HG03159 (cell line): ENCODE measurements around the gene SCAMP4.

ENCODE experiments used
- ATAC-seq: cut with Tn5 transposase; IDR thresholded peaks from one replicate; pipeline ENCODE4 v1.9.1; 2021; ENCODE audit warnings: mild to moderate bottlenecking, moderate library complexity; ENCODE audit not compliant: unreplicated experiment

The SCAMP4 gene

GRCh38 chr19:1912760-1913505 lies 7.7 kb downstream of the SCAMP4 start:
- no peak for ATAC-seq

DNA sequence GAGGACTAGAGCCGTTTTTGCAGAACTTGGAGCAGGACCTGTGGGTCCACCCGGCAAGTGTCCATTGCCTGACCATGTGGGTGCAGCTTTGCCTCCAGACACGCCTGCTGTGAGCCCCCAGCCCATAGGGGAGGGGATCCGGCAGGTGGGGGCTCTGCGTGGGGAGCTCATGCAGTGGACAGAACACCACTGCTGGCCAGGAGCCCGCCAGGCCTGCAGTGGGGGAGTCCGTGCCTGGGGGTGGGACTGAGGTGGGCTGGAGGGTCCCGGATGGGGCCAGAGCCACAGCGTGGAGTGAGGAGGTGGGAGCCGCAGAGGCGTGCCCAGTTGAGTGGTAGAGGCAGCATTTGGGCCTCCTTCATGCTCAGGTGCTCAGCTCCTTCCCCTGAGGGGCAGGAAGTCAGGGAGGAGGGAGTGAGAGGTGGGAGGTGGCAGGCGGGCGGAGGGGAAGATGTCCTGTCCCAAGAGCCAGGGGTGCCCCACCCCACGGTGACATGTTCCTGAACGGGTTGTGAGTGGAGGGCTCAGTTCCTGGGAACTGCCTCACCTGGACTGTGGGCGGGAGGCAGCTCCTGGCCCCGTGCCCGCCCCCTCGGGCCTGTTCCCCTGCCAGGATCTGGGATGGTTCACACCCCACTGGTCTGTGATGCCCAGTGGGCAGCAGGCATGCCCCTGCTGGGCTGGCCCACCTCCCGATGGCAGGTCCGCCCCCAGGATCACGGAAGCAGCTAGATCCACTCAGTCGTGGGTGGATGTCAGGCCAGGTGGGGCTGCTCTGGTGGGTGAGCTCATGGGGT lies 8.8 kb downstream of the SCAMP4 start:
- no peak for ATAC-seq

- no peak for ATAC-seq
Measured at GRCh38 chr19:1914826-1915341, 9.7 kb downstream of the SCAMP4 start.

DNA sequence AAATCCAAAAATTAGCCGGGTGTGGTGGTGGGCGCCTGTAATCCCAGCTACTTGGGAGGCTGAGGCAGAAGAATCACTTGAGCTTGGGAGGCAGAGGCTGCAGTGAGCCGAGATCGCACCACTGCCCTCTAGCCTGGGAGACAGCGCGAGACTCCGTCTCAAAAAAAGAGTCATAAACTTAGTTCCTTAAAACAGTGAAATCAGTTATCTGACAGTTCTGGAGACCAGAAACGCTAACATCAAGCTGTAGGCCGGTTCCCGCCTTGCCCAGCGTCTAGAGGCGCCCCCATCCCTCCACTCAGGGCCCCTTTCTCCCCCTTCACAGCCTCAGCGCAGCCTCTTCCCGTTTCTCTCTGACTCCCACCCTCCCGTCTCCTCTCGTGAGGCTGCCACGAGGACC lies 11.9 kb downstream of the SCAMP4 start:
- ATAC-seq, result no peak

DNA sequence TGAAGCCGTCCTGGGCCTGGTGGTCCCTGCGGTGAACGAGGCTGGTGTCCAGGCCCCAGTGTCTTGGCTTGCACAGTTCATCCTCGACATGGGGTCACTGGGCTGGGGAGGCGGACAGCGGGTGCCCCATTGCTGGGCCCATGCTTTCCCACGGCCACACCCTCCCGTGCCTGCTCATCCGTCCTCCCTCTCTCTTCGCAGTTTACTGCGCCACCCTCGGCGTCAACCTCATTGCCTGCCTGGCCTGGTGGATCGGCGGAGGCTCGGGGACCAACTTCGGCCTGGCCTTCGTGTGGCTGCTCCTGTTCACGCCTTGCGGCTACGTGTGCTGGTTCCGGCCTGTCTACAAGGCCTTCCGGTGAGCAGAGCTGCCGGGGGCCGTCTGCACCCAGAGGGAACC lies 12.7 kb downstream of the SCAMP4 start:
- ATAC-seq, result no peak

- ATAC-seq, result no peak
Measured at GRCh38 chr19:1918975-1919374, 13.8 kb downstream of the SCAMP4 start.

DNA sequence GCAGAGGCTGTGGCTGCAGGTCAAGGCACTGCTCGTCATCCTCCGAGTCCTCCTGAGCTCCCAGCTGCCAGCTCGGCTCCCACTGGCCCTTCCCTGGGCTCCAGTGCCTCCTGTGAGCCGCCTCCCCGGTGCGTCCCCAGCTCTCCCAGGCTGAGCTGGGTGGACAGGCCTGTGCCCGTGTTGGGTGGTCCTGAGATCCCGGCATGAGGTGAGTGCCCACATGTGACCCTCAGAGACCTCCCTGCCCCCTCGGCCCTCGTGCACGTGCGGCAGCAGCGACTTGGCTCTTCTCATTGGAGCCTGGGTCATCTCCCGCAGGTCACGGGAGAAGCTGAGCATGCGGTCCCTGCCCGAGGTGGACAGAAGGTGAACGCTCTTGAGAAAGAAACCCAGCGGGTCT lies 15.4 kb downstream of the SCAMP4 start:
- ATAC-seq, result no peak

DNA sequence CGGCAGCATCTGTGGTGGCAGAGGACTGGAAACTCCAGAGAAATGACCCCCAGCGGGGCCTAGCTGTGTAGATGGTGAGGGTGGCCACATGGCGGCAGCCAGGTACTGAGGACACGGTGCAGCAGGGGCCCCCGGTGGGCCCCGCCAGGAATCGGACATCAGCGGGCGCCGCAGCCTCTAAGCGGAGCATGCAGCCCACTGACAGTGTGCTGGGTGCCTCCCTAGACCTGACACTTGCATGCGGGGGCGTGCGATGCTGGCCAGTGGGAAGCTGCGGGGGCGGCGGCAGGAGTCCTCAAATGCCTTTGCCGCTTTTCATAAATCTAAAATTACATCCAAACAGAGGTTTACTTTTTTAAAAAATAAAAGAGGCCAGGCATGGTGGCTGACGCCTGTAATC lies 16.1 kb downstream of the SCAMP4 start:
- ATAC-seq, result no peak

DNA sequence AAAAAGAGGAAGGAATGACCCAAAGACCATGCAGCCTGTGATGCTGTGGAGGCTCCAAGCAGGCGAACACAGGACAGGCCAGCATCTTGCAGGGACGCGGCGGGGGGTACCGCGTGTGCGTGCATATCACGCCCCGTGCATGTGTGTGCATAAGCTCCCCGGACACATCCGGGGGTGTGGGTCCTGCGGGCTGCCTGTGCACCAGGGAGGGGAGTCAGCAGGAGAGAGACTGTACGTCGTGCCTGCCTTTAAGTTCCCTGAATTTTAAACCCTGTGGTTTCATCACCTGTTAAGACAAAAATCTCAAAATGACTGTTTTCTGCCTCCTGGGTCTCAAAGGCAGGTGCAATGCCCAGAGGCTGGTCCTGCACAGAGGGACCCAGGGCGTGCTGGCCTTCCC lies 16.6 kb downstream of the SCAMP4 start:
- ATAC-seq, result no peak

DNA sequence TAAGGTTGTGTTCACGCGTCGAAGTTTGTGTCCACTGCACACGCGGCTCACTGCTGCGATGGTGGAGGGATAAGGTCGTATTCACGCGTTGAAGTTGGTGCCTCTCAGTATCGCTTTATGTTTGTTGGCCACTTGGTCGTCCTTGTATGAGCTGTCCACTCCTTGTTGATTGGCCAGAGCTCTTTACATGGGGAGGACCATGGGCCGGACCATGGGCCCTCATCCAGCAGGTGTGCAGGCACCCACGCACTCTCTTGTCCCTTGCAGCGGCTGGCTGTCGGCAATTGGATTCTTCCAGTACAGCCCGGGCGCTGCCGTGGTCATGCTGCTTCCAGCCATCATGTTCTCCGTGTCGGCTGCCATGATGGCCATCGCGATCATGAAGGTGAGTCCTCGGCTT lies 17.6 kb downstream of the SCAMP4 start:
- no peak for ATAC-seq

DNA sequence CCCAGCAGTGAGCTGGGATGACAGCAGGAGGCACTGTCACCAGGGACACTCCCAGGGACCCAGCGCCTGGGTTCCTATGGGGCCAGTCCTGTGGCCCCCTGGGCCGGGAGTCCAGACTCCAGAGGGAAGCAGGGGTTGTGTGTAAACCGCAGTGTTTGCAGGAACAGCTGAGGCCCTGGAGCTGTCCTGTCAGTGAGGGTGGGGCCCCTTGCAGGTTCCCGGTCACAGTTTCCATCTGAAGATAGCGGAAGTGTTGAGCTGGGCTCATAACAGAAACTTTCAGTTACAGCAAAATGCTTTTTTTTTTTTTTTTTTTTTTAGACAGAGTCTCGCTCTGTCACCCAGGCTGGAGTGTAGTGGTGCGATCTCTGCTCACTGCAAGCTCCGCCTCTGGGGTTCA lies 18.1 kb downstream of the SCAMP4 start:
- no peak for ATAC-seq

DNA sequence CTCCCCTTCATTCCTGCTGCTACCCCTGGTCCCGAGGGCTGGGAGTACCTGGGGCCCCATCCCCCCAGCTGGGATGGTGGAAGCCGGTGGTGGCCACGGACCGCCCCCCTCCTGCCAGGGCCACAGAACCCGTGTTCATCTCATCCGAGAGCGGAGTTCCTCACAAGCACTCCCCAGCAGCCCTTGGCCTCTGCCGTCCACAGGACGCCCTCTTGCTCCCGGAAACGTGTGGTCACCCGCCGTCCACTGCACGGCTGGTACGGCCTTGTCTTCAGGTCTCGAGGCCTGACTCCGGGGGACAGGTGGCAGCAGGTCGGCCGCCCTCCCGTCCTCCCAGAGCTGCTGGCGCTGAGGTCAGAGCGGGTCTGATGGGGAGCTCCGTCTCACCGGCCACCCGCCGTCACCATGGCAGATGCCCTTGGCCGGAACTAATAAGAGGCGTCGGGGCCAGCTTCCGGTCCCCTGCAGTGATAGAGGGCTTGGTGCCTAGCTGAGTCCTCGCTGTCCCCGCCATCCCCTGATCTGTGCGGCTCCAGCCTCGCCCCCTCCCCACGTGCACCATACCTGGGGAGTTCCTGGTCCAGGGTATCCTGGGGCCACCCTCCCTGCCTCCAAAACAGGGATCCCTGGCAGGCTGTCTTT lies 19.2 kb downstream of the SCAMP4 start:
- no peak for ATAC-seq

GRCh38 chr19:1925544-1925943 lies 20.3 kb downstream of the SCAMP4 start:
- no peak for ATAC-seq

DNA sequence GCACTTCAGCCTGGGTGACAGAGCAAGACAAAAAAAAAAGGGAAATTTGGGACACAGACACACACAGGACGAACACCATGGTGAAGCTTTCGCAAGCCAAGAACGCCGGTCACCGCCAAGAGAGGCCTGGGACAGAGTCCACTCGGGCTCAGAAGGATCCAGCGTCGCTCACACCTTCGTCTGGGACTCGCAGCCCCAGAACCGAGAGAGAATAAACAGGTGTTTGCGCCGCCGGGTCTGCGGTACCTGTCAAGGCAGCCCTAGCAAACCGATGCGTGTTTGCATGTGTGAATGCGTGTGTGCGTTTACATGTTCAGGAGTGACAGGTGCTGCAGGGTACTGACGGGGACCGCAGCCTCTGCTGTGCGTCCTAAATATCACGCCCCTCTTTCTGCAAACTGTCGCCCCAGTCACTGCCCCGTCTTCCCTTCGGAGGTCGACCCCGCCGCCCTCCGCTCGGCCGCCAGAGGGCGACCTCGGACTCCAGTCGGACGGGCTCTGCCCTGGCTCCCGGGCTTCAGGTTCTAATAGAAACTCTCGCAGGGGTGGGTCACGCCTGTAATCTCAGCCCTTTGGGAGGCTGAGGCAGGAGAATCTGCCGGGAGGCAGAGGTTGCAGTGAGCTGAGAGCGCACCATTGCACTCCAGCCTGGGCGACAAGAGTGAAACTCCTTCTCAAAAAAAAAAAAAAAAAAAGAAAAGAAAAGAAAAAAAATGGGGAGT lies 24.0 kb downstream of the SCAMP4 start:
- no peak for ATAC-seq

DNA sequence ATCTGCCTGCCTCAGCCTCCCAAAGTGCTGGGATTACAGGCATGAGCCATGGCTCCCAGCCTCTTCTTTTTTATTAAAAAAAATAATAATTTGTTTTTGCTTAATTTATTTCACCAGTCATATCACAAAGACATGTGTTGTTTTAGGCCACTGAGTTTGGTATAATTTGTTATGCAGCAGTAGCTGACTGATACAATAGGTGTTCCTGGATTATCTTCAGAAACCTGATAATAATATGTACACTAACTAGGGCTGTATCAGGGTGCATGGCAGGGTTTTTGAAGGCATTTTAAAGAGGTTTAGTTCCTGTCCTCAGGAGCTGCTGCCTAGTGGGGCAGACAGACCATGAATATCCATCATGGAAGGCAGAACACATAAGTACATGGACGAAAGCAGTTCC lies 26.2 kb downstream of the SCAMP4 start:
- no peak for ATAC-seq

- ATAC-seq, result no peak
Measured at GRCh38 chr19:1932395-1932794, 27.2 kb downstream of the SCAMP4 start.

DNA sequence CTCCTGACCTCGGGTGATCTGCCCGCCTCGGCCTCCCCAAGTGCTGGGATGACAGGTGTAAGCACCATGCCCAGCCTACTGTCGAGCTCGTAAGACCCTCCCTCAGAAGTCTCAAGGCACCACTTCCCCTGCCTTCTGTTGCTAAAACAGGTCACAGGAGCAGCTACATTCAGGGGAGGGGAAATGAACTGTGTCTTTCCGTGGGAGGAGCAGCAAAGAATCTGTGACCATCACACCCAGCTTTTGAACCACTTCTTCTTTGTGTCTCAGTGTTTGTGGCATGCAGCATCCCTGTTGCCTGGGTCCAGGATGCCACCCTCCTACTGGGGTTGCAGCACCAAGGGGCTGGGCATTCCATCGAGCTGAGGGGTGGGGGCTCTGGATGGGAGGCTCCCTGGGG lies 28.0 kb downstream of the SCAMP4 start:
- no peak for ATAC-seq

DNA sequence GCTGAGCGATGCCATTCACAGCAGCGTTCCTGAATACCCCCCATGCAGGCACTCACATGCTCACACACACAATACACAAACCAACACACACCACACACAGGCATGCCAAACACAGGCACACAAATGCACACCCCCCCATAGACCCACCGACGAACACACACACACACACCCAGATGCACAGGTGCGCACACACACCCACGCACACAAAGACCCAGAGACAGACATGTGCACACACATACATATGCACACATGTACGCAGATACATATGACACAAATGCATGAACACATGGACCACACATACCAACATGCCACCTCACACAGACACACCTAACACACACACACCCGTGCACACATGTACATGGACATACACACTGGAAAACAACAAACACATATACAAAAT lies 28.7 kb downstream of the SCAMP4 start:
- no peak for ATAC-seq

DNA sequence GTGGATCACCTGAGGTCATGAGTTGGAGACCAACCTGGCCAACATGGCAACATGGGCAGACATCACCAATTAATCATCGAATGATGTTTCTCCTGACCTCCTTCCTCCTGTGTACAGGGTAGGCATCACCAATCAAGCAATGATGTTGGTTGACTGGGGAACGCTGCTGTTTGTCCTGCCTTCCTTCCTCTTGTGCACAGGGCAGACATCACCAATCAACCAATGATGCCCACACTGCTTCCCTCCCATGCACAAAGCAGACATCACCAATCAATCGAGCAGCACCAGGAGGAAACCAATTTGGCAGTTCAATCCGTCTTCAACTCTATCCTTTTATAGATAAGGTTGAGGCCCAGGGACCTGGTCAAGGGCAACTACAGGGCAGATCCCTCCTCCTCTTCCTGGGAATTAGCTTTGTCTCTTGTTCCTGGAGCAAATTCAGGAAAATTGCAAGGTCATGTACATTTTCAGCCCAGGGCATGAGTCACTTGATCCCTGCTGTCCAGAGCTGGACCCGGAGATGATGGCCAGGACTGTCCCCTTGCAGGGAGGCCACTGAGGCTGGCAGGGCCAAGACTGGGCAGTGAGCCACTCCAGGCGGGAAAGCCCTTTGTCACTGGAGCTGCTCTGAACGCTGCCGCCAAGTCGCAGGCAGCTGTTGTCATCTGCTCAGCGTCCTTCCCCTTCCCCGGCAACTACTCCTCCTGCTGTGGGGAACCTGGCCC lies 30.4 kb downstream of the SCAMP4 start:
- no peak for ATAC-seq

DNA sequence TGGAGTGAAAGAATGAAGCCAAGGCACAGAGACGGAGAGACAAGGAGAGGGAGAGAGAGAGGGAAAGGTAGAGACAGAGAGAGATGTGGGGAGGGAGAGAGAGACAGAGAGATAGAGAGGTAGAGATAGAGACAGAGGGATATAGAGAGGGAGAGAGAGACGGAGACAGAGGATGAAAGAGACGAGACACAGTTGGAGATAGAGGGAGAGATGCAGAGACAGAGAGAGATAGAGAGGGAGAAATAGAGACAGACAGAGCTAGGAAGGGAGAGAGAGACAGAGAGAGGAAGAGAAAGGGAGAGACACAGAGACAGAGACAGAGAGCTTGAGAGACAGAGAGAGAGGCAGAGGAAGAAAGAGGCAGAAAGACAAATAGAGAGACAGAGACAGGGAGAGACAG lies 31.2 kb downstream of the SCAMP4 start:
- ATAC-seq, result no peak
